Liver (tissue), 9 donors: ENCODE data around the gene MAST2. TPM values are rescaled to one million over a fixed set of nuclear protein-coding genes. Genes with fewer than 3 reads are reported as not detected.

Source experiments
- DNase-seq: peaks from one replicate; pipeline ENCODE4 v3.0.0-alpha.2; 2017; ENCODE audit warnings: low spot score
- H3K27ac ChIP-seq, 2 donors: one replicate each; pipeline ENCODE4 v1.7.0; 2013; ENCODE audit warnings: inconsistent platforms in 2 of 2, low read length in 2 of 2, control low read depth in 1 of 2, low read depth in 1 of 2, mild to moderate bottlenecking in 1 of 2
- H3K27me3 ChIP-seq, 4 donors: one replicate each; pipeline versions ENCODE4 v1.6.1 to v1.7.0; 2013; ENCODE audit warnings: low read length in 3 of 4, inconsistent platforms in 1 of 4, mild to moderate bottlenecking in 1 of 4, moderate library complexity in 1 of 4; ENCODE audit not compliant: control insufficient read depth in 4 of 4, insufficient read depth in 4 of 4
- H3K36me3 ChIP-seq, 4 donors: one replicate each; pipeline versions ENCODE4 v1.6.1 to v1.7.0; 2013; ENCODE audit warnings: low read length in 3 of 4, mild to moderate bottlenecking in 3 of 4, low read depth in 1 of 4, moderate library complexity in 1 of 4; ENCODE audit not compliant: control insufficient read depth in 4 of 4, insufficient read depth in 3 of 4
- H3K4me1 ChIP-seq, 4 donors: one replicate each; pipeline versions ENCODE4 v1.6.1 to v1.7.0; 2013; ENCODE audit warnings: low read length in 3 of 4, mild to moderate bottlenecking in 3 of 4, moderate library complexity in 1 of 4; ENCODE audit not compliant: control insufficient read depth in 4 of 4, insufficient read depth in 4 of 4
- H3K4me3 ChIP-seq, 3 donors: one replicate each; pipeline versions ENCODE4 v1.6.1 to v1.7.0; 2013; ENCODE audit warnings: low read length in 3 of 3, control low read depth in 1 of 3, low read depth in 1 of 3, mild to moderate bottlenecking in 1 of 3
- H3K9ac ChIP-seq, 2 donors: one replicate each; pipeline ENCODE4 v1.7.0; 2013; ENCODE audit warnings: low read length in 2 of 2, mild to moderate bottlenecking in 2 of 2, moderate library complexity in 2 of 2, control low read depth in 1 of 2, low read depth in 1 of 2
- H3K9me3 ChIP-seq, 4 donors: one replicate each; pipeline versions ENCODE4 v1.6.1 to v1.7.0; 2013; ENCODE audit warnings: low read length in 3 of 4; ENCODE audit not compliant: control insufficient read depth in 4 of 4
- CTCF ChIP-seq: fragments of 150-350 bp; IDR thresholded peaks from 2 replicates; pipeline ENCODE4 v1.5.1; 2017; ENCODE audit warnings: improper control_type of control experiment, low read depth, low read length; ENCODE audit not compliant: missing input control
- EGR1 ChIP-seq, 2 donors: IDR thresholded peaks; 2 replicates each; pipeline ENCODE4 v1.6.1; 2016 to 2018; ENCODE audit warnings: antibody characterized with exemption in 2 of 2, low read depth in 2 of 2
- FOXA1 ChIP-seq: IDR thresholded peaks from 2 replicates; pipeline ENCODE4 v1.6.1; 2016; ENCODE audit warnings: antibody characterized with exemption
- FOXA2 ChIP-seq: IDR thresholded peaks from 2 replicates; pipeline ENCODE4 v1.6.1; 2016; ENCODE audit warnings: antibody characterized with exemption
- GABPA ChIP-seq, 2 donors: IDR thresholded peaks in 1 of 2; conservative IDR thresholded peaks in 1 of 2; 2 replicates each; pipeline ENCODE4 v1.6.1; 2016; ENCODE audit warnings: antibody characterized with exemption in 2 of 2, mild to moderate bottlenecking in 1 of 2, moderate library complexity in 1 of 2
- HNF4A ChIP-seq, 2 donors: conservative IDR thresholded peaks; 2 replicates each; pipeline ENCODE4 v1.6.1; 2016; ENCODE audit warnings: antibody characterized with exemption in 2 of 2, mild to moderate bottlenecking in 2 of 2
- HNF4G ChIP-seq: IDR thresholded peaks from 2 replicates; pipeline ENCODE4 v1.6.1; 2016; ENCODE audit warnings: antibody characterized with exemption
- JUND ChIP-seq, 2 donors: IDR thresholded peaks; 2 replicates each; pipeline ENCODE4 v1.6.1; 2016; ENCODE audit warnings: antibody characterized with exemption in 2 of 2
- MAX ChIP-seq: IDR thresholded peaks from 2 replicates; pipeline ENCODE4 v1.6.1; 2016; ENCODE audit warnings: antibody characterized with exemption
- NR2F2 ChIP-seq: IDR thresholded peaks from 2 replicates; pipeline ENCODE4 v1.6.1; 2016; ENCODE audit warnings: antibody characterized with exemption
- RAD21 ChIP-seq, 2 donors: IDR thresholded peaks; 2 replicates each; pipeline ENCODE4 v1.6.1; 2016; ENCODE audit warnings: antibody characterized with exemption in 2 of 2, mild to moderate bottlenecking in 2 of 2
- REST ChIP-seq: IDR thresholded peaks from 2 replicates; pipeline ENCODE4 v1.6.1; 2016; ENCODE audit warnings: antibody characterized with exemption, mild to moderate bottlenecking
- RXRA ChIP-seq, 2 donors: IDR thresholded peaks; 2 replicates each; pipeline ENCODE4 v1.6.1; 2017 to 2018; ENCODE audit warnings: antibody characterized with exemption in 2 of 2, mild to moderate bottlenecking in 1 of 2
- SP1 ChIP-seq: IDR thresholded peaks from 2 replicates; pipeline ENCODE4 v1.6.1; 2018; ENCODE audit warnings: antibody characterized with exemption, mild to moderate bottlenecking
- TAF1 ChIP-seq: conservative IDR thresholded peaks from 2 replicates; pipeline ENCODE4 v1.6.1; 2016; ENCODE audit warnings: antibody characterized with exemption, mild to moderate bottlenecking
- YY1 ChIP-seq: IDR thresholded peaks from 2 replicates; pipeline ENCODE4 v1.6.1; 2016; ENCODE audit warnings: antibody characterized with exemption, mild to moderate bottlenecking
- ZBTB33 ChIP-seq: IDR thresholded peaks from 2 replicates; pipeline ENCODE4 v1.6.1; 2016; ENCODE audit warnings: antibody characterized with exemption
- WGBS: extraction: QIAGEN DNeasy Blood & Tissue Kit; methylation state at CpG from one replicate; pipeline ENCODE4 v1.1.7; 2013; 5-methylcytosine and 5-hydroxymethylcytosine counted together
- polyA plus RNA-seq, 2 donors: library from polyadenylated mRNA; stranded (reverse) in 1 of 2; unstranded in 1 of 2; fragments of 200-250 nt in 1 of 2; fragments of >200 nt in 1 of 2; fragmentation: Nextera tagmentation in 1 of 2; extraction: Ambion mirVana in 1 of 2; gene quantifications; one replicate each; pipeline versions ENCODE4 v1.2.1 to v1.2.3, GENCODE V29; 2013 to 2015
- total RNA-seq, 2 donors: library from RNA; depleted of rRNA; stranded (reverse); fragments of >200 nt; gene quantifications; one replicate each; pipeline ENCODE4 v1.2.3, GENCODE V29; 2014
- TF ChIP-seq, protein P1 (sequence below): IDR thresholded peaks from 2 replicates; pipeline ENCODE4 v1.6.1; 2016; ENCODE audit warnings: antibody characterized with exemption
- donor health status: healthy.
- donor health status: healthy.
- donor health status: healthy.
- donor health status: healthy.
- donor health status: healthy.

Gene MAST2
- total and polyA plus RNA-seq, 4 donors = 4.8 to 9.6 (median 5.7) TPM

- TF ChIP-seq REST = no peak
- TF ChIP-seq, protein P1, sequence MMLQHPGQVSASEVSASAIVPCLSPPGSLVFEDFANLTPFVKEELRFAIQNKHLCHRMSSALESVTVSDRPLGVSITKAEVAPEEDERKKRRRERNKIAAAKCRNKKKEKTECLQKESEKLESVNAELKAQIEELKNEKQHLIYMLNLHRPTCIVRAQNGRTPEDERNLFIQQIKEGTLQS = no peak
Measured at GRCh38 chr1:45922813-45923212, 119.4 kb downstream of the MAST2 start (continued).

DNA sequence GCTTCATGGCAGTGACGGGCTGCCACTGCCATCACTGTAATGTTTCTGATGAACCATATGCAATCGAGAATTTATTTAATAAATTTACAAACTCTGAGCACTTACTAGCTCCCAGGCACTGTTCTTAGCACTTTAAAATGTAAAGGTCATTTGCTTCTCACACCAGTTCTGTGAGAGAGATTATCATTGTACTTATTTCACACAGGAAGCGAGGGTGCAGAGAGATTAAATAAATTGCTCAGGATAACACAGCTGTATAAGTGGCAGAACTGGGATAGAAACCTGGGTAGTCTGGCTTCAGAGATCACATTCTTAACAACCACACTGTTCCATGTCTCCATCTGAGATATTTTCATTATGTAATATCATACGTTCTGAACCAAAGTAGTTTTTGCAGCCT lies 119.9 kb downstream of the MAST2 start:
- no peak for TF ChIP-seq CTCF
- no peak for TF ChIP-seq TAF1
- no peak for TF ChIP-seq YY1
- TF ChIP-seq, protein P1 = no peak
- TF ChIP-seq REST = no peak
- no peak for TF ChIP-seq JUND (IDR thresholded peaks at IDR 0.05)
- no peak for TF ChIP-seq GABPA (IDR thresholded peaks at IDR 0.05 in 1 of 2, conservative IDR thresholded peaks at IDR 0.05 in 1 of 2)
- no peak for TF ChIP-seq NR2F2
- no peak for TF ChIP-seq ZBTB33
- no peak for TF ChIP-seq SP1
- TF ChIP-seq FOXA1 = no peak
- TF ChIP-seq MAX = no peak
- TF ChIP-seq EGR1 (IDR thresholded peaks at IDR 0.05; ENCODE audit: low read depth in 2 of 2) = no peak
- no peak for TF ChIP-seq HNF4A (conservative IDR thresholded peaks at IDR 0.05)
- no peak for TF ChIP-seq HNF4G
- no peak for TF ChIP-seq RXRA (IDR thresholded peaks at IDR 0.05)
- no peak for TF ChIP-seq FOXA2
- TF ChIP-seq RAD21 (IDR thresholded peaks at IDR 0.05) = no peak
- Histone ChIP-seq H3K9me3 (no peaks in the 10 kb centered on the region), H3K27me3 (no peaks in the 10 kb centered on the region), H3K36me3 (no peaks in the 10 kb centered on the region), H3K27ac (no peak overlapping the region), H3K4me3 (no peak overlapping the region), H3K9ac (no peak overlapping the region), H3K4me1 (peaks cover 0 to 2% (median 0%) of the 10 kb centered on the region in 4 donors)
- no peak for DNase-seq
- 86% methylated on average over 4 of the region's 4 CpGs for WGBS
